Ishikawa (cell line): ENCODE measurements around the gene ZNF44.
A peak's percentile ranks its signal among the peaks of the same experiment; 100 is the strongest.

Experiments used
- CEBPB ChIP-seq: IDR thresholded peaks from 2 replicates; pipeline ENCODE4 v1.6.1; 2012
- CREB1 ChIP-seq: IDR thresholded peaks from 2 replicates; pipeline ENCODE4 v1.6.1; 2012; ENCODE audit warnings: low read depth
- EGR1 ChIP-seq: IDR thresholded peaks from 2 replicates; pipeline ENCODE4 v1.6.1; 2012
- EP300 ChIP-seq: IDR thresholded peaks from 2 replicates; pipeline ENCODE4 v1.6.1; 2012; ENCODE audit warnings: borderline replicate concordance
- FOXM1 ChIP-seq: IDR thresholded peaks from 2 replicates; pipeline ENCODE4 v1.6.1; 2012; ENCODE audit warnings: low read depth, borderline replicate concordance
- NFIC ChIP-seq: IDR thresholded peaks from 2 replicates; pipeline ENCODE4 v1.6.1; 2012
- RAD21 ChIP-seq: IDR thresholded peaks from 2 replicates; pipeline ENCODE4 v1.6.1; 2012; ENCODE audit warnings: low read depth
- TAF1 ChIP-seq: IDR thresholded peaks from 2 replicates; pipeline ENCODE4 v1.6.1; 2012; ENCODE audit warnings: low read depth, mild to moderate bottlenecking
- TCF12 ChIP-seq: IDR thresholded peaks from 2 replicates; pipeline ENCODE4 v1.6.1; 2012; ENCODE audit warnings: low read depth
- TEAD4 ChIP-seq: IDR thresholded peaks from 2 replicates; pipeline ENCODE4 v1.6.1; 2012
- YY1 ChIP-seq: IDR thresholded peaks from 2 replicates; pipeline ENCODE4 v1.6.1; 2012; ENCODE audit warnings: low read depth
- ZBTB7A ChIP-seq: IDR thresholded peaks from 2 replicates; pipeline ENCODE4 v1.6.1; 2012; ENCODE audit warnings: low read depth
- TF ChIP-seq, protein P1 (sequence below): IDR thresholded peaks from 2 replicates; pipeline ENCODE4 v1.6.1; 2012; ENCODE audit warnings: low read depth, mild to moderate bottlenecking
- TF ChIP-seq, protein P2 (sequence below): IDR thresholded peaks from 2 replicates; pipeline ENCODE4 v1.6.1; 2012
- TF ChIP-seq, protein P3 (sequence below): IDR thresholded peaks from 2 replicates; pipeline ENCODE4 v1.6.1; 2012

ZNF44 gene

DNA sequence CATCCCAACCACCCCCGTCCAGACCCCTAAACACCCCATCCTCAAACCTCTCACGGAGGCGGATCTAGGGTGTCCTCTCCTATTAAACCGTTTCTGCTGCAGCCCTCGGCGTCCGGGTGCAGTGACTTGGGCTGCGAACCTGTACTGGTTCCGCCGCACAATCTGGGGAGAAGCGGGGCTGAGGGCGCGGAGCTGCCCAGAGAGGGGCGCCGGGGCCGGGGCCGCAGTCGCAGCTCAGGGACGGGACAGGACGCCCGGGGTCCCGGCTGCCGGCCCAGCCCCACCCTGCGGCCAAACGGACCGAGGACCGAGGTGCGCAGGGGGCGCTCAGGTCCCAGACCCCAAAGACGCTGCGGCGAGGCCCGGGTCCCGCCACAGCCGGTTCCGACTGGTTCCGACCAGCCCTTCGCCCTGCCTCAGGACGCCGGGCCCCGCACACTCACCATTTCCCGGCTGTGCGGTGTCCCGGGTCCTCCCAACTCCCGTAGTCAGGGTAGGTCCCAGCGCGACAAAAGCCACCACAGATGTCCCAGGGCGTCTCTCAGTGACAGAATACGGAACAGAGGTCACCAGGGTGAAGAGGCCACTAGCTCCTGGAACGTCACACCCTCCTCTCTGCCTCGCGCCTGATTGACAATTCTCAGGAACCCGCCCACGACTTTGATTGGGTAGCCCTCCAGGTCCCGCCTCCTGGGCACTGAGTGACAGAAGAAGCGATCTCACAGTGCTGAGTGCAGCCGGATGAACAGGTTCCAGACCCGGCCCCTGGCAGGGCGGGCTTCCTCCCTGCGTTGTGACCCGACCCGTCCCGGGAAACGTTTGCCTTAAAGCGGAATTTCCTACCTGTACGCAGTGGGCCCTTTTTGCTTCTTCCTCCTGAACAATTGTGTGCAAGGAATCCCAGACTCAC is at the start of gene ZNF44:
Gene ZNF44, minus strand, starts transcription at position 635 of the 910 bp plus-strand sequence. Its CDS starts 189 bp downstream, at position 446.
- TF ChIP-seq FOXM1 (no peak), YY1 (no peak), TAF1 (peak; percentile 41; the same call in 1 of the 2 replicates), EP300 (no peak), CEBPB (no peak), TCF12 (no peak; the same call in 1 of the 2 replicates), CREB1 (peak; percentile 36; the same call in 1 of the 2 replicates), TEAD4 (peak; percentile 30; the same call in 1 of the 2 replicates)
- TF ChIP-seq, protein P1, sequence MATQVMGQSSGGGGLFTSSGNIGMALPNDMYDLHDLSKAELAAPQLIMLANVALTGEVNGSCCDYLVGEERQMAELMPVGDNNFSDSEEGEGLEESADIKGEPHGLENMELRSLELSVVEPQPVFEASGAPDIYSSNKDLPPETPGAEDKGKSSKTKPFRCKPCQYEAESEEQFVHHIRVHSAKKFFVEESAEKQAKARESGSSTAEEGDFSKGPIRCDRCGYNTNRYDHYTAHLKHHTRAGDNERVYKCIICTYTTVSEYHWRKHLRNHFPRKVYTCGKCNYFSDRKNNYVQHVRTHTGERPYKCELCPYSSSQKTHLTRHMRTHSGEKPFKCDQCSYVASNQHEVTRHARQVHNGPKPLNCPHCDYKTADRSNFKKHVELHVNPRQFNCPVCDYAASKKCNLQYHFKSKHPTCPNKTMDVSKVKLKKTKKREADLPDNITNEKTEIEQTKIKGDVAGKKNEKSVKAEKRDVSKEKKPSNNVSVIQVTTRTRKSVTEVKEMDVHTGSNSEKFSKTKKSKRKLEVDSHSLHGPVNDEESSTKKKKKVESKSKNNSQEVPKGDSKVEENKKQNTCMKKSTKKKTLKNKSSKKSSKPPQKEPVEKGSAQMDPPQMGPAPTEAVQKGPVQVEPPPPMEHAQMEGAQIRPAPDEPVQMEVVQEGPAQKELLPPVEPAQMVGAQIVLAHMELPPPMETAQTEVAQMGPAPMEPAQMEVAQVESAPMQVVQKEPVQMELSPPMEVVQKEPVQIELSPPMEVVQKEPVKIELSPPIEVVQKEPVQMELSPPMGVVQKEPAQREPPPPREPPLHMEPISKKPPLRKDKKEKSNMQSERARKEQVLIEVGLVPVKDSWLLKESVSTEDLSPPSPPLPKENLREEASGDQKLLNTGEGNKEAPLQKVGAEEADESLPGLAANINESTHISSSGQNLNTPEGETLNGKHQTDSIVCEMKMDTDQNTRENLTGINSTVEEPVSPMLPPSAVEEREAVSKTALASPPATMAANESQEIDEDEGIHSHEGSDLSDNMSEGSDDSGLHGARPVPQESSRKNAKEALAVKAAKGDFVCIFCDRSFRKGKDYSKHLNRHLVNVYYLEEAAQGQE, result no peak
- TF ChIP-seq, protein P2, sequence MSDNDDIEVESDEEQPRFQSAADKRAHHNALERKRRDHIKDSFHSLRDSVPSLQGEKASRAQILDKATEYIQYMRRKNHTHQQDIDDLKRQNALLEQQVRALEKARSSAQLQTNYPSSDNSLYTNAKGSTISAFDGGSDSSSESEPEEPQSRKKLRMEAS, result peak; percentile 47; the same call in 1 of the 2 replicates

DNA sequence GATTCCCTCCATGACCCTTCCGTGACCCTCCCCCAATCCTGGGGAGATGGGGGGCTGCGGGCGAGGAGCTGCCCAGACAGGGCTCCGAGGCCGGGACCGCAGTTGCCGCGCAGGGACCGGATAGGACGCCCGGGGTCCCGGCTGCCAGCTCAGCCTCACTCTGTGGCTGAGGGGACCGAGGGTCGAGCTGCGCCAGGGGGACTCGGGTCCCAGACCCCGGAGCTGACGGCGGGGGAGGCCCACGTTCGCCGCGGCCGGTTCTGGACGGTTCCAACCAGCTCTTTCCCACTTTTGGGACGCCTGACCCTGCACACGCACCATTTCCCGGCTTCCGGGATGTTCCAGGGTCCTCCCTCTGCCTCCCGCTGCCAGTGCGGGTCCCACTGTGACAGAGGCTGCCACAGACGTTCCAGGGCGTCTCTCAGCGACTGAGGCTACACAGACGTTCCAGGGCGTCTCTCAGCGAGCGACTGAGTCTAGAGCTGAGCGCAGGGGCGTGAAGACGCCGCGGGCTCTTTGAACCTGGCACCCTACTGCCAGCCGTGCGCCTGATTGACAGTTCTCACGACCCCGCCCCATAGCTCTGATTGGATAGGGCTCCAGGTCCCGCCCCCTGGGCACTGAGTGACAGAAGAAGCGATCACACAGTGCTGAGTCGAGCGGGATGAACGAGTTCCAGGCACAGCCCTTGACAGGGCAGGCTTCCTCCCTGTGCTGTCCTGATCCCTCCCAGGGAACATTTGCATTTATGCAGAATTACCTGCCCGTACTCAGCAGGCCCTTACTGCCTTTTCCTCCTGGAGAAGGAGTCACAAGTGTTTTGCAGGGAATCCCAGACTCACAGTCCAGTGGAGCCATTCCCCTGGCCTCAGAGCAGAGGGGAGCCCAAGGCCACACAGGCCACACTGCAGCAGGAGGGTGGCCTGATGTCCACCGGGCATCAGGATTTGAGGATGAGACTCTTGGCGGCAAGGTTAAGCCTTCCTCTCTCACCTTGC is 38.8 kb upstream of the ZNF44 start, which contains the start of gene ZNF563:
Gene ZNF563, minus strand, starts transcription at position 472 of the 998 bp plus-strand sequence. Its CDS starts 151 bp downstream, at position 321.
- TF ChIP-seq FOXM1 (peak; percentile 78), ZBTB7A (peak; percentile 45; the same call in 1 of the 2 replicates), CREB1 (no peak), NFIC (0 out of 2 replicates have a peak, but pooled peaks have one; percentile 13), EP300 (no peak), YY1 (no peak), RAD21 (no peak), TAF1 (peak; percentile 77; the same call in 1 of the 2 replicates), EGR1 (no peak), TEAD4 (no peak), CEBPB (no peak), TCF12 (no peak)
- TF ChIP-seq, protein P1, result no peak
- TF ChIP-seq, protein P2, result peak; percentile 52; the same call in 1 of the 2 replicates
- TF ChIP-seq, protein P3, sequence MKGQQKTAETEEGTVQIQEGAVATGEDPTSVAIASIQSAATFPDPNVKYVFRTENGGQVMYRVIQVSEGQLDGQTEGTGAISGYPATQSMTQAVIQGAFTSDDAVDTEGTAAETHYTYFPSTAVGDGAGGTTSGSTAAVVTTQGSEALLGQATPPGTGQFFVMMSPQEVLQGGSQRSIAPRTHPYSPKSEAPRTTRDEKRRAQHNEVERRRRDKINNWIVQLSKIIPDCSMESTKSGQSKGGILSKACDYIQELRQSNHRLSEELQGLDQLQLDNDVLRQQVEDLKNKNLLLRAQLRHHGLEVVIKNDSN, result no peak

DNA sequence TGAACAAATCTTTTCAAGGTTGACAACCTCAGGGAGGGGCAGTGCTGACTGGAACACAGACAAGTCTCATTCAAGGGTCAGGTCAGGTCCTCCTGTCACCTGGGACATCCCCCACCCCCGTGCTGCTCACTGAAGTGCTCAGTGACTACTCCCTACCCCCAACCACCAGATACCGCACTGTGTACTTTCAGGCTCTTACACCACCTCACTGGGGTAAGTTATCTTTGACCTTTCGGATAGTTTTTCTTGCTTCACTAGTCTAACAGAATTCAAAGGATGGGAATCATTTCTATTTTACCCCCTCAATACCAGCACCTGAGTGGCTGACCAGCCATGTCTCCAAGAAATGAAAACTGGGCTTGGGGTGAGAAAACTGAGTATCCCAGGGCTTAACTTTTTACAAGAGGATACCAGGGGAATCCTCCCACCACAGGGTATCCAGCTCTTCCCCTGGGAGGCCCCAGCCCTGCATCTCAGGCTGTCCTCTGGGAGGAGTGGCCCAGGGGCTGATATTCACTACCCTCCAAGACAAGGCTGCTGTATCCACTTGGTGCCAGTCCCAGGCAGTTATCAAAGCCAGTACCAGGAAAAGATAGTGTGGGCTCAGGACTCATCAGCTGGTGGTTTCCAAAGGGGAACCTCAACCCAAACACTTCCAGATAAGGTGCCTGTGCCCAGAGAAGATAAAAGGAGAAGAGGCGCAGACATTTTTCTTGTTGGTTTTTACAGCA is 36.7 kb upstream of the ZNF44 start:
- TF ChIP-seq TCF12, result no peak
- no peak for TF ChIP-seq NFIC
- no peak for TF ChIP-seq YY1
- TF ChIP-seq, protein P3, result no peak
- no peak for TF ChIP-seq FOXM1
- no peak for TF ChIP-seq TAF1
- TF ChIP-seq ZBTB7A, result no peak
- TF ChIP-seq CEBPB, result no peak
- TF ChIP-seq EP300, result no peak
- TF ChIP-seq, protein P1, result no peak
- no peak for TF ChIP-seq TEAD4
- TF ChIP-seq CREB1, result no peak
